ENCODE results near the gene PPFIA4.
A peak's percentile ranks its signal among the peaks of the same experiment; 100 is the strongest.

PPFIA4 gene

GRCh38 chr1:202987255-202987654, 39.0 kb upstream of the PPFIA4 start:
- Histone ChIP-seq H3K27ac (no peak overlapping the region), H3K9me3 (no peaks in the 10 kb centered on the region), H3K36me3 (no peaks in the 10 kb centered on the region), H3K27me3 (no peaks in the 10 kb centered on the region), H3K4me3 (ENCODE audit: low read depth in 1 of 2, low read length in 1 of 2) (no peak overlapping the region), H3K4me1 (ENCODE audit: control insufficient read depth in 1 of 2, insufficient read depth in 1 of 2, low read depth in 1 of 2, low read length in 1 of 2) (peaks cover 40 to 44% of the 10 kb centered on the region in 2 experiments)
- TF ChIP-seq, protein P1, sequence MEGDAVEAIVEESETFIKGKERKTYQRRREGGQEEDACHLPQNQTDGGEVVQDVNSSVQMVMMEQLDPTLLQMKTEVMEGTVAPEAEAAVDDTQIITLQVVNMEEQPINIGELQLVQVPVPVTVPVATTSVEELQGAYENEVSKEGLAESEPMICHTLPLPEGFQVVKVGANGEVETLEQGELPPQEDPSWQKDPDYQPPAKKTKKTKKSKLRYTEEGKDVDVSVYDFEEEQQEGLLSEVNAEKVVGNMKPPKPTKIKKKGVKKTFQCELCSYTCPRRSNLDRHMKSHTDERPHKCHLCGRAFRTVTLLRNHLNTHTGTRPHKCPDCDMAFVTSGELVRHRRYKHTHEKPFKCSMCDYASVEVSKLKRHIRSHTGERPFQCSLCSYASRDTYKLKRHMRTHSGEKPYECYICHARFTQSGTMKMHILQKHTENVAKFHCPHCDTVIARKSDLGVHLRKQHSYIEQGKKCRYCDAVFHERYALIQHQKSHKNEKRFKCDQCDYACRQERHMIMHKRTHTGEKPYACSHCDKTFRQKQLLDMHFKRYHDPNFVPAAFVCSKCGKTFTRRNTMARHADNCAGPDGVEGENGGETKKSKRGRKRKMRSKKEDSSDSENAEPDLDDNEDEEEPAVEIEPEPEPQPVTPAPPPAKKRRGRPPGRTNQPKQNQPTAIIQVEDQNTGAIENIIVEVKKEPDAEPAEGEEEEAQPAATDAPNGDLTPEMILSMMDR (IDR thresholded peaks at IDR 0.05), result no peak

DNA sequence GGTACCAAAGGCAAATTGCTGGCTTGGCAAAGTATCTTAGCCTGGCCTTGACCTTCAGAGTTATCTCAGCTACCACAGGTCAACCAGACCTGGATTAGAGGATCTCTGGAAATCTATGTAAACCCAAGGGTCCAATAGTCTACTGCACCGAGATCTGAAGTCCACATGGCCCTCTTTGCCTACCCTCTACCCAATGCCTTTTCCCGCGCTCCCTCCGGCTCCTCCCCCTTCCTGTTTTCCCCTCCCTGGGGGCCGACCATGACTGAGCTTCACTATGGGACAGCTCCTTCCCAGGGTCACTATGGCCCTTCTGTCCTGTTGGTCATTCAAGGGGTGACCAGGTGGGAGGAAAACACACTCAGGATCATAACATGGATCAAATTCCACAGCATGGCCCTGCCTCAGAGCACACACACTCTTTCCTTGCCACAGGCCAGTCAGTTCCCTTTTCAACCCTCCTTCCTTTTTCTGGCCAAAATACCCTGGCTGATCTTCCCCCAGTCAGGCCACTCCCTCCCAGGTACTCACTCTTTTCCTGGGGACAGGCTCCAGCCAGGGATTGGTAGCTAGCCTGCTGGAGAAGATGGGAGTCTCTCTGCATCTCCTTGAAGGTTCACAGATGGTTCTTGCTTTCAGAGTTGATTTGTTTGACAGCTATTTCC, 38.2 kb upstream of the PPFIA4 start:
- Histone ChIP-seq H3K36me3 (no peaks in the 10 kb centered on the region), H3K9me3 (no peaks in the 10 kb centered on the region), H3K27ac (peak overlapping the region; percentile 57), H3K4me3 (ENCODE audit: low read depth in 1 of 2, low read length in 1 of 2) (no peak overlapping the region), H3K4me1 (ENCODE audit: control insufficient read depth in 1 of 2, insufficient read depth in 1 of 2, low read depth in 1 of 2, low read length in 1 of 2) (peaks cover 35 to 38% of the 10 kb centered on the region in 2 experiments), H3K27me3 (no peaks in the 10 kb centered on the region)
- TF ChIP-seq, protein P1 (IDR thresholded peaks at IDR 0.05), result no peak

DNA sequence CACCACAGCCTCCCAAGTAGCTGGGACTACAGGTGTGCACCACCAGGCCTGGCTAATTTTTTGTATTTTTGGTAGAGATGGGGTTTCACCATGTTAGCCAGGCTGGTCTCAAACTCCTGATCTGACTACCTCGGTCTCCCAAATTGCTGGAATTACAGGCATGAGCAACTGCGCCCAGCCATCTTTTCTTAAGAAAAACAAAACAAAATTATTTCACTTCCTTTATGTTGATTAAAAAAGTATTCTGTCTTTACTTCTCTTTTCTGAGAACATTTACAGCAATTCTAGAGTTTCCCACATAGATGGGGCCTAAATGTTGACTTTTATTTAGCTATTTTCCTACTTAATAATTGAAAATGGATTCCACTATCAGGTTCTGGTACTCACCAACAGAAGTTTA, 36.4 kb upstream of the PPFIA4 start:
- Histone ChIP-seq H3K4me3 (ENCODE audit: low read depth in 1 of 2, low read length in 1 of 2) (no peak overlapping the region), H3K36me3 (no peaks in the 10 kb centered on the region), H3K27me3 (no peaks in the 10 kb centered on the region), H3K4me1 (ENCODE audit: control insufficient read depth in 1 of 2, insufficient read depth in 1 of 2, low read depth in 1 of 2, low read length in 1 of 2) (peaks cover 26 to 30% of the 10 kb centered on the region in 2 experiments), H3K27ac (no peak overlapping the region), H3K9me3 (no peaks in the 10 kb centered on the region)
- TF ChIP-seq, protein P1 (IDR thresholded peaks at IDR 0.05), result no peak

DNA sequence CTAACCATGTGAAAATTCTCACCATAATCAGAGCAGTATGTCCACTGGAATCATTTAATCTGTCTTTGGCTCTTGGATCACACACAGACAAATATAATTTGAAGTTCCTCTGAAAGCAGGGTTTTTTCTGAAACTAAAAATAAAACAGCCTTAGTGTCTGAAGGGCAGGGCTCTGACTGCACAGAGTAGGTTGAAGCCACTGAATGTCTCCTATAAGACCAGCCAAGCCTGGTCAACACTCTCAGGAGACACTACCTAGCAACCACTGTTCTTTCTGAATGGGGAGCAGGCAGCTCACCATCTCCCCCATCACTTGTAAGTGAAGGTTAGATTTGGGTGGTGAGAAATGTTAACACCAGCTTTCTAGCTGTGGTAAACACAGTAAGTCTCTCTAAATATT, 35.2 kb upstream of the PPFIA4 start:
- Histone ChIP-seq H3K27ac (no peak overlapping the region), H3K36me3 (no peaks in the 10 kb centered on the region), H3K9me3 (no peaks in the 10 kb centered on the region), H3K4me1 (ENCODE audit: control insufficient read depth in 1 of 2, insufficient read depth in 1 of 2, low read depth in 1 of 2, low read length in 1 of 2) (peaks cover 19 to 25% of the 10 kb centered on the region in 2 experiments), H3K4me3 (ENCODE audit: low read depth in 1 of 2, low read length in 1 of 2) (no peak overlapping the region), H3K27me3 (no peaks in the 10 kb centered on the region)
- TF ChIP-seq, protein P1 (IDR thresholded peaks at IDR 0.05), result no peak

- TF ChIP-seq, protein P1 (IDR thresholded peaks at IDR 0.05), result no peak
- no peaks in the 10 kb centered on the region for H3K27me3 ChIP-seq
- H3K4me3 ChIP-seq (ENCODE audit: low read depth in 1 of 2, low read length in 1 of 2), result no peak overlapping the region
- H3K27ac ChIP-seq, result no peak overlapping the region
- peaks cover 7 to 8% of the 10 kb centered on the region in 2 experiments for H3K4me1 ChIP-seq (ENCODE audit: control insufficient read depth in 1 of 2, insufficient read depth in 1 of 2, low read depth in 1 of 2, low read length in 1 of 2)
- H3K9me3 ChIP-seq, result no peaks in the 10 kb centered on the region
- H3K36me3 ChIP-seq, result no peaks in the 10 kb centered on the region
These were observed 31.5 kb upstream of the PPFIA4 start for GRCh38 chr1:202994756-202995155.

Data from neutrophil (primary cell).